Measurements from ENCODE around the gene MTERF2.
"Not testable (repeated sequence)": the region's sequence is repeated elsewhere in the genome, so short reads cannot be mapped to it uniquely, and the experiment has no call there.

MTERF2 gene

GRCh38 chr12:107027636-107028053 lies 40.7 kb upstream of the MTERF2 start:
- peak; percentile 94 for DNase-seq (ENCODE audit: low read depth)
- H3K4me3 ChIP-seq (ENCODE audit: low read length) = no peak overlapping the region
- no peak for TF ChIP-seq CTCF (IDR thresholded peaks at IDR 0.05; ENCODE audit: insufficient read depth, low read depth, low read length, missing control alignments)

- DNase-seq (ENCODE audit: low read depth) = no peak
- no peak overlapping the region for H3K4me3 ChIP-seq (ENCODE audit: low read length)
- TF ChIP-seq CTCF (IDR thresholded peaks at IDR 0.05; ENCODE audit: insufficient read depth, low read depth, low read length, missing control alignments) = no peak
These were observed 40.1 kb upstream of the MTERF2 start for GRCh38 chr12:107026806-107027635.

- H3K4me3 ChIP-seq (ENCODE audit: low read length); DNase-seq (ENCODE audit: low read depth): not testable (repeated sequence)
These were observed 39.4 kb upstream of the MTERF2 start for GRCh38 chr12:107026356-107026755.

- TF ChIP-seq CTCF (IDR thresholded peaks at IDR 0.05; ENCODE audit: insufficient read depth, low read depth, low read length, missing control alignments) = no peak
- H3K4me3 ChIP-seq (ENCODE audit: low read length) = no peak overlapping the region
- peak; percentile 74 for DNase-seq (ENCODE audit: low read depth)
These were observed 38.7 kb upstream of the MTERF2 start for GRCh38 chr12:107025671-107026070.

GRCh38 chr12:107019546-107019945 lies 32.6 kb upstream of the MTERF2 start:
- no peak for DNase-seq (ENCODE audit: low read depth)
- no peak overlapping the region for H3K4me3 ChIP-seq (ENCODE audit: low read length)
- TF ChIP-seq CTCF (IDR thresholded peaks at IDR 0.05; ENCODE audit: insufficient read depth, low read depth, low read length, missing control alignments) = no peak

GRCh38 chr12:107017042-107017441 lies 30.1 kb upstream of the MTERF2 start:
- H3K4me3 ChIP-seq (ENCODE audit: low read length) = no peak overlapping the region
- no peak for TF ChIP-seq CTCF (IDR thresholded peaks at IDR 0.05; ENCODE audit: insufficient read depth, low read depth, low read length, missing control alignments)
- no peak for DNase-seq (ENCODE audit: low read depth)

GRCh38 chr12:107014055-107014454 lies 27.1 kb upstream of the MTERF2 start:
- peak; percentile 55 for TF ChIP-seq CTCF (IDR thresholded peaks at IDR 0.05; ENCODE audit: insufficient read depth, low read depth, low read length, missing control alignments)
- H3K4me3 ChIP-seq (ENCODE audit: low read length) = no peak overlapping the region
- peak; percentile 96 for DNase-seq (ENCODE audit: low read depth)

Data from epithelial cell of esophagus (primary cell).